ENCODE measurements around the gene CAMK1D.

- TF ChIP-seq, protein P1, sequence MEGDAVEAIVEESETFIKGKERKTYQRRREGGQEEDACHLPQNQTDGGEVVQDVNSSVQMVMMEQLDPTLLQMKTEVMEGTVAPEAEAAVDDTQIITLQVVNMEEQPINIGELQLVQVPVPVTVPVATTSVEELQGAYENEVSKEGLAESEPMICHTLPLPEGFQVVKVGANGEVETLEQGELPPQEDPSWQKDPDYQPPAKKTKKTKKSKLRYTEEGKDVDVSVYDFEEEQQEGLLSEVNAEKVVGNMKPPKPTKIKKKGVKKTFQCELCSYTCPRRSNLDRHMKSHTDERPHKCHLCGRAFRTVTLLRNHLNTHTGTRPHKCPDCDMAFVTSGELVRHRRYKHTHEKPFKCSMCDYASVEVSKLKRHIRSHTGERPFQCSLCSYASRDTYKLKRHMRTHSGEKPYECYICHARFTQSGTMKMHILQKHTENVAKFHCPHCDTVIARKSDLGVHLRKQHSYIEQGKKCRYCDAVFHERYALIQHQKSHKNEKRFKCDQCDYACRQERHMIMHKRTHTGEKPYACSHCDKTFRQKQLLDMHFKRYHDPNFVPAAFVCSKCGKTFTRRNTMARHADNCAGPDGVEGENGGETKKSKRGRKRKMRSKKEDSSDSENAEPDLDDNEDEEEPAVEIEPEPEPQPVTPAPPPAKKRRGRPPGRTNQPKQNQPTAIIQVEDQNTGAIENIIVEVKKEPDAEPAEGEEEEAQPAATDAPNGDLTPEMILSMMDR (optimal IDR thresholded peaks at IDR 0.05 in 1 of 3, IDR thresholded peaks at IDR 0.05 in 1 of 3, conservative IDR thresholded peaks at IDR 0.05 in 1 of 3; ENCODE audit: extremely low read depth in 1 of 3, insufficient read depth in 2 of 3, low read length in 3 of 3) = no peak
- TF ChIP-seq EZH2 (IDR thresholded peaks at IDR 0.05; ENCODE audit: low read length) = no peak
Observed at GRCh38 chr10:12597176-12597575, 247.8 kb downstream of the CAMK1D start.

Data from keratinocyte (primary cell).